IPS DF 19.7 (cell line): ENCODE results near the gene PRKCZ.

Experiments used
- DNase-seq: peaks from one replicate; pipeline ENCODE4 v3.0.0-alpha.2; 2013; ENCODE audit warnings: low read depth, low spot score

Gene PRKCZ

DNA sequence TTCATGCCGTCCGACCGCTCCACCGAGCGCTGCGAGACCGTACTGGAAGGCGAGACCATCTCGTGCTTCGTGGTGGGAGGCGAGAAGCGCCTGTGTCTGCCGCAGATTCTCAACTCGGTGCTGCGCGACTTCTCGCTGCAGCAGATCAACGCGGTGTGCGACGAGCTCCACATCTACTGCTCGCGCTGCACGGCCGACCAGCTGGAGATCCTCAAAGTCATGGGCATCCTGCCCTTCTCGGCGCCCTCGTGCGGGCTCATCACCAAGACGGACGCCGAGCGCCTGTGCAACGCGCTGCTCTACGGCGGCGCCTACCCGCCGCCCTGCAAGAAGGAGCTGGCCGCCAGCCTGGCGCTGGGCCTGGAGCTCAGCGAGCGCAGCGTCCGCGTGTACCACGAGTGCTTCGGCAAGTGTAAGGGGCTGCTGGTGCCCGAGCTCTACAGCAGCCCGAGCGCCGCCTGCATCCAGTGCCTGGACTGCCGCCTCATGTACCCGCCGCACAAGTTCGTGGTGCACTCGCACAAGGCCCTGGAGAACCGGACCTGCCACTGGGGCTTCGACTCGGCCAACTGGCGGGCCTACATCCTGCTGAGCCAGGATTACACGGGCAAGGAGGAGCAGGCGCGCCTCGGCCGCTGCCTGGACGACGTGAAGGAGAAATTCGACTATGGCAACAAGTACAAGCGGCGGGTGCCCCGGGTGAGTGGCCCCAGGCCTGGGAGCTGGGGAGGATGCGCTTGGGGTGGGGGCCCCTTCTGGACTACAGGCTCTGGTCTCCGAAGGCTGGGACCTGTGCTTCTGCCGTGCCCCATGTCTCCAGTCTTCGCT lies 179.0 kb downstream of the PRKCZ start:
- DNase-seq = no peak

GRCh38 chr1:2229911-2230731 lies 179.9 kb downstream of the PRKCZ start:
- no peak for DNase-seq

DNA sequence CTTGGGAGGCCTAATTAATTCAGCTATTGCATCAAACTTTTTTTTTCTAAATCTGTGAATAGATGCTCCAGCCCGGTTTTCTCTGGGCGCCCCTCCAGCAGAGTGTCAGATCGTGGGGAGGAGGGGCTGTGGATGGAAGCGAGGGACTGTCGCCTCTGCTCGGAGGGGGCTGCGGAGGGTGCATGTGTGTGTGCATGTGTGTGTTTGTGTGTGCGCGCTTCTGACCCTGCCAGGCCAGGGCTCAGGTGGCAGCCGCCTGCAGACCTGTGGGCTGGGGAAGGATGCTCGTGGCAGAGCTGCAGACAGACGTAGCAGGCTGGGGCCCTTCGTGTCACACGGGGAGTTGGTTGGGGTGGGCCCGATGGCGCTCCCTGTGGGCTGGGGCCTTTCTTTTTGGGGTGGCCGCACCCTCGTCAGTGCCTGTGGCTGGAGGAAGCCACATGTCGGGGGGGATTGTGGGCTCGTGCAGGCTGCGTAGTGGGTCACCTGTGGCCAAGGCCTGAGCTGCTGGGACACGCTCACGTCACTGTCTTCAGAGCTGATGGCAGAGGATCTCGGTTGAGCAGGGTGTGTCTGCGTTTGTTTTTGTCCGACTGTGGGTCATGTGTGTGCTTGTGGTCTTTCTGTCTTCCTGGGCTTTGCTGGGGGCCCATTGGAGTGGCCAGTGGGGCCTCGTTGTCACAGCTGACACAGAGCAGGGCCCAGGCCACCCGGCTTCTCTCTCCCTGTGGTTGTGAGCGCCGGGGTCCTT lies 180.7 kb downstream of the PRKCZ start:
- DNase-seq = no peak

DNA sequence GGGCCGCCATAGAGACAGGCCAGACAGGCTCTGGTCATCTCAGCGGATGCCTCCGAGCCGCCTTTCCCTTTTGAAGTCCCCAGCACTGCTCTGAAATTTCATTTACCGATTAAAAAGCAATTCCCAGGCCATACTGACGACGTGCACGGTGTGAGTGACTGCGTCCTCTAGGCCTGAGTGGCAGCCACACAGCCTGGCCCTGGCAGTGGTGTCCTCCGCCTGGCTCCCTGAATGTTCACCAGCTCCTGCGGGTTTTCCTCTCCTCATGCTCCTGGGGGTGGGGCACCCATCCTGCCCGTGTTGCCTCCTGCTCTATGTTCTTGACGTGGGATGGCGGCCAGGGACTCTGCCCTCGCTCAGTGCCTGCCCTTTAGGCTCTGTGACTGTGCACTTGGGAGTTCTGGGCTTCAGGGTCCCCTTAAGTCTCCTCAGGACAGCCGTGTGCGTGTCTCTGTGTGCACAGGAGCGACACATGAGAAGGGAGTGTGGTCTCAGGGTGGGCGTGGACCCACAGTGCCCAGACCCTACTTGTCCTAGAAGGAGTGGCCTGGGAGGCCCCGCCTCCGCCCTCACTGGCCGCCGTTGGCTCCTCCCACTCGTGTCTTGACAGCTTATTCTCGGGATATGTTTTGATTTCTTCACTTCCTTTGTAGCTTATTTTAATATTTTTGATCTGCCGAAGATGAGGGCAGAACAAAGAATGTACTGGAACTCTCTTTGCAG lies 181.5 kb downstream of the PRKCZ start:
- DNase-seq = no peak

GRCh38 chr1:2232255-2232915 lies 182.2 kb downstream of the PRKCZ start:
- no peak for DNase-seq

GRCh38 chr1:2232916-2233438 lies 182.8 kb downstream of the PRKCZ start:
- DNase-seq = no peak

DNA sequence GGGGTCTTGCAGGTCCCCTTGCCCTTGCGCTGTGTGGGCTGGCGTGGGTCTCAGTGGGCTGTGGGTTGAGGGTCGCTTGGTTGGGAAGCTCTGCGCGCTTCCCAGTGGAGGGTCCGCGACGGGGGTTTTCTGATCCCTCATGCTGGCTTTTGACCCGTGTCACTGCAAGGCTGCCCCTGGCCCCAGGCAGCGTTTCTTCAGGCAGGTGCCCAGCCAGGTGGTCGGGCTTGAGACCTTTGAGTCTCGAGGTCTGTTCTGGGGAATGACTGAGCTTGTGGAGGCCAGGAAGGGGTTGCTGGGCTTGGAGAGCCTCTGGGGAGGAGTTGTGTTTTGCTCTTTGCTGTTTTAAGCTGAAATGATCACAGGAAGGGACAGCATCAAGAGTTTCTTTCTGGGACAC lies 183.3 kb downstream of the PRKCZ start:
- DNase-seq = no peak

DNA sequence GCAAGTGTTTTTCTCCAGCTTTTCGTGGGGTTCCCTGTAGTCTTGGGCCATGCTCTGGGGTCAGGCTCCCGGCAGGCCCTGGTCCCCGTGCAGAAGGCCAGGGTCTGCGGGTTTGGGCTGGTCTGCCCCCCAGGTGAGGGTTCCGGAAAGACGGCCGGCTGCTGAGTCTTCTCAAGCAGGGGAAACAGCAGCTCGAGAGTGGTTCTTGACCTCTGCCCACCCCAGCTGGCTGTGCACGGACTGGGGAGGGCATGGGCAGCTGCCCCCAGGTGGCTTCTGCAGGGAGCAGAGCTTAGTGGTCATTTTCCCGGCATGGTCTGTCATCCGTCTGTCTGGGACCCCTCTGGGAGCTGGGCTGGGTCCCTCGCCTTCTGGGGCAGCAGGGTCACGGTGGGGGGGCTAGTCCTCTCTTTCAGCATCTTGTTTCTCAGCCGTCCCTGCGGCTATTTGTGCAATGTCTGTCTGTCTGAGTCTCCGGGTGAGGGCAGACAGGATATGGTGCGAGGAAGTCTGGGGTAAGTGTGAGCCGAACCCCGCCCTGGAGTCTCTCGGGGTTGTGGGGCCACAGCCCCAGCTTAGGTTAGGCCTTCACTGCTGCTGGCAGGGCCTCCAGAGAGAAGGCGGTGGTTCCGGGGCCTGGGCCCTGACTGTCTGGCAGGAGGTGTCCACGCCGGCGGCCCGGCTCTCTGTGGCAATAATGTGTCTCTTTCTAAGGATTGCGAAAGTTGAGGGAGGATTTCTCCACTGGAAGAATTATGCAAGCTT lies 184.0 kb downstream of the PRKCZ start:
- DNase-seq = no peak

DNA sequence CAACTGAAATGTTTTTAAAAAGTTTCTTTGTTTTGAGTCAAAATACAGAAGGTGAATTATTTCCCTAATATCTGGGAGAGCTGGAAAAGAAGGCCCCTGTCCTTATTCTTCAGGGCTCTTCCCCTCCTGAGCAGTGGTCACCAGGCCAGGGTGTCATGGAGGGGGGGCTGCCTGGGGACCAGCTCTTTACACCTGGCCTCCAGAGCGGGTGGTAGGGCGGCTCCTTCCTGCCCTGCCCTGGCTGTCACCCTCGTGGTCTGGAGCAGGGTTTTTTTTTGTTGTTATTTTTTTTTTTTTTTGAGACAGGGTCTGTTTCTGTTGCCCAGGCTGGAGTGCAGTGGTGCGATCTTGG lies 184.5 kb downstream of the PRKCZ start:
- DNase-seq = no peak
